HS-27A (cell line): Measurements from ENCODE around the gene CEP350.
"Not testable (repeated sequence)": the region's sequence is repeated elsewhere in the genome, so short reads cannot be mapped to it uniquely, and the experiment has no call there.

Source experiments
- DNase-seq: peaks from one replicate; pipeline ENCODE4 v3.0.0-alpha.2; 2012; ENCODE audit warnings: low read depth, missing footprints

Gene CEP350

GRCh38 chr1:179984101-179984500 is 29.5 kb downstream of the CEP350 start:
- no peak for DNase-seq

- no peak for DNase-seq
Observed at GRCh38 chr1:179984942-179985341, 30.3 kb downstream of the CEP350 start.

- no peak for DNase-seq
Observed at GRCh38 chr1:179990847-179991246, 36.2 kb downstream of the CEP350 start.

GRCh38 chr1:179995576-179995975 is 41.0 kb downstream of the CEP350 start:
- no peak for DNase-seq

GRCh38 chr1:179996099-179996498 is 41.5 kb downstream of the CEP350 start:
- no peak for DNase-seq

- no peak for DNase-seq
Observed at GRCh38 chr1:180000575-180000974, 46.0 kb downstream of the CEP350 start.

- no peak for DNase-seq
Observed at GRCh38 chr1:180002437-180002836, 47.8 kb downstream of the CEP350 start.

- DNase-seq = no peak
Observed at GRCh38 chr1:180003026-180003695, 48.6 kb downstream of the CEP350 start.

- not testable (repeated sequence) for DNase-seq
Observed at GRCh38 chr1:180006762-180007161, 52.2 kb downstream of the CEP350 start.

GRCh38 chr1:180020017-180020416 is 65.4 kb downstream of the CEP350 start:
- no peak for DNase-seq

GRCh38 chr1:180026556-180026955 is 71.9 kb downstream of the CEP350 start:
- DNase-seq = no peak

- DNase-seq = peak; percentile 38
Observed at GRCh38 chr1:180027949-180028445, 73.4 kb downstream of the CEP350 start.

GRCh38 chr1:180028864-180029263 is 74.3 kb downstream of the CEP350 start:
- no peak for DNase-seq

GRCh38 chr1:180029524-180030135 is 75.0 kb downstream of the CEP350 start:
- no peak for DNase-seq

GRCh38 chr1:180031664-180032063 is 77.1 kb downstream of the CEP350 start:
- DNase-seq = no peak

- DNase-seq = no peak
Observed at GRCh38 chr1:180033390-180033789, 78.8 kb downstream of the CEP350 start.

- DNase-seq = peak; percentile 43
Observed at GRCh38 chr1:180040034-180040433, 85.4 kb downstream of the CEP350 start.

GRCh38 chr1:180041582-180041981 is 87.0 kb downstream of the CEP350 start:
- no peak for DNase-seq

GRCh38 chr1:180042988-180043622 is 88.5 kb downstream of the CEP350 start:
- peak; percentile 7 for DNase-seq

GRCh38 chr1:180043785-180044184 is 89.2 kb downstream of the CEP350 start:
- no peak for DNase-seq

GRCh38 chr1:180046674-180047073 is 92.1 kb downstream of the CEP350 start:
- no peak for DNase-seq

- no peak for DNase-seq
Observed at GRCh38 chr1:180053594-180054567, 99.3 kb downstream of the CEP350 start.
